ENCODE results near the gene FAM3B.

GRCh38 chr21:41325138-41325912 is 8.7 kb downstream of the FAM3B start:
- TF ChIP-seq POLR2A (IDR thresholded peaks at IDR 0.05): no peak
- TF ChIP-seq CTCF (IDR thresholded peaks at IDR 0.05 in 4 of 5, conservative IDR thresholded peaks at IDR 0.05 in 1 of 5): no peak

Data from gastrocnemius medialis (tissue), 4 donors.